Measurements from ENCODE around the gene KIRREL3.

Gene KIRREL3

DNA sequence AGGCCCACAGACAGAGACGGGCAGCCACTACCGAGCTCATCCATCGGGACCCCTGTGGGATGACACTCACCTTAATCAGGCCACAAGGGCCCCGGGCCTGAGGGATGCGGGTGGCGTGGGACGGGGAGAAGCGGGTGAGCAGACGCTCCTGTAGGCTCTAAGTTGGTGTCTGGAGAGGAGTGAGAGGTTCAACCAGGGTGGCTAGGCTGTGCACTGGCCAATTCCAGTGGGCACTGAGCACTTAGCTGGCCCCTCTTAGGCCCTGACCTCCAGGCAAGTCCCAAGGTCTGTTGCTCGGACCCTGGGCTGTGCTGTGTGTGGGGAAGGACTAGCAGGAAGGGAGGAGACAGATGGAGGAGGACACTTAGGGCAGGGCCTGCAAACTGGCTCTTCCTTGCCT lies 505.7 kb downstream of the KIRREL3 start:
- TF ChIP-seq, protein P1, sequence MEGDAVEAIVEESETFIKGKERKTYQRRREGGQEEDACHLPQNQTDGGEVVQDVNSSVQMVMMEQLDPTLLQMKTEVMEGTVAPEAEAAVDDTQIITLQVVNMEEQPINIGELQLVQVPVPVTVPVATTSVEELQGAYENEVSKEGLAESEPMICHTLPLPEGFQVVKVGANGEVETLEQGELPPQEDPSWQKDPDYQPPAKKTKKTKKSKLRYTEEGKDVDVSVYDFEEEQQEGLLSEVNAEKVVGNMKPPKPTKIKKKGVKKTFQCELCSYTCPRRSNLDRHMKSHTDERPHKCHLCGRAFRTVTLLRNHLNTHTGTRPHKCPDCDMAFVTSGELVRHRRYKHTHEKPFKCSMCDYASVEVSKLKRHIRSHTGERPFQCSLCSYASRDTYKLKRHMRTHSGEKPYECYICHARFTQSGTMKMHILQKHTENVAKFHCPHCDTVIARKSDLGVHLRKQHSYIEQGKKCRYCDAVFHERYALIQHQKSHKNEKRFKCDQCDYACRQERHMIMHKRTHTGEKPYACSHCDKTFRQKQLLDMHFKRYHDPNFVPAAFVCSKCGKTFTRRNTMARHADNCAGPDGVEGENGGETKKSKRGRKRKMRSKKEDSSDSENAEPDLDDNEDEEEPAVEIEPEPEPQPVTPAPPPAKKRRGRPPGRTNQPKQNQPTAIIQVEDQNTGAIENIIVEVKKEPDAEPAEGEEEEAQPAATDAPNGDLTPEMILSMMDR (conservative IDR thresholded peaks at IDR 0.05; ENCODE audit: control insufficient read depth, insufficient read depth, low read depth, low read length): no peak
- DNase-seq (ENCODE audit: low read depth): no peak

GRCh38 chr11:126492331-126493082 lies 508.1 kb downstream of the KIRREL3 start:
- TF ChIP-seq, protein P1 (conservative IDR thresholded peaks at IDR 0.05; ENCODE audit: control insufficient read depth, insufficient read depth, low read depth, low read length): no peak
- no peak overlapping the region for H3K4me3 ChIP-seq (ENCODE audit: control insufficient read depth, low read depth, low read length)
- DNase-seq (ENCODE audit: low read depth): no peak

More for the DNA sequence above, 505.7 kb downstream of the KIRREL3 start:
- H3K4me3 ChIP-seq (ENCODE audit: control insufficient read depth, low read depth, low read length): no peak overlapping the region

GRCh38 chr11:126491092-126491491 lies 509.5 kb downstream of the KIRREL3 start:
- DNase-seq (ENCODE audit: low read depth): no peak
- TF ChIP-seq, protein P1 (conservative IDR thresholded peaks at IDR 0.05; ENCODE audit: control insufficient read depth, insufficient read depth, low read depth, low read length): no peak
- no peak overlapping the region for H3K4me3 ChIP-seq (ENCODE audit: control insufficient read depth, low read depth, low read length)

- no peak for DNase-seq (ENCODE audit: low read depth)
- no peak overlapping the region for H3K4me3 ChIP-seq (ENCODE audit: control insufficient read depth, low read depth, low read length)
- TF ChIP-seq, protein P1 (conservative IDR thresholded peaks at IDR 0.05; ENCODE audit: control insufficient read depth, insufficient read depth, low read depth, low read length): no peak
Observed at GRCh38 chr11:126489836-126490660, 510.5 kb downstream of the KIRREL3 start.

DNA sequence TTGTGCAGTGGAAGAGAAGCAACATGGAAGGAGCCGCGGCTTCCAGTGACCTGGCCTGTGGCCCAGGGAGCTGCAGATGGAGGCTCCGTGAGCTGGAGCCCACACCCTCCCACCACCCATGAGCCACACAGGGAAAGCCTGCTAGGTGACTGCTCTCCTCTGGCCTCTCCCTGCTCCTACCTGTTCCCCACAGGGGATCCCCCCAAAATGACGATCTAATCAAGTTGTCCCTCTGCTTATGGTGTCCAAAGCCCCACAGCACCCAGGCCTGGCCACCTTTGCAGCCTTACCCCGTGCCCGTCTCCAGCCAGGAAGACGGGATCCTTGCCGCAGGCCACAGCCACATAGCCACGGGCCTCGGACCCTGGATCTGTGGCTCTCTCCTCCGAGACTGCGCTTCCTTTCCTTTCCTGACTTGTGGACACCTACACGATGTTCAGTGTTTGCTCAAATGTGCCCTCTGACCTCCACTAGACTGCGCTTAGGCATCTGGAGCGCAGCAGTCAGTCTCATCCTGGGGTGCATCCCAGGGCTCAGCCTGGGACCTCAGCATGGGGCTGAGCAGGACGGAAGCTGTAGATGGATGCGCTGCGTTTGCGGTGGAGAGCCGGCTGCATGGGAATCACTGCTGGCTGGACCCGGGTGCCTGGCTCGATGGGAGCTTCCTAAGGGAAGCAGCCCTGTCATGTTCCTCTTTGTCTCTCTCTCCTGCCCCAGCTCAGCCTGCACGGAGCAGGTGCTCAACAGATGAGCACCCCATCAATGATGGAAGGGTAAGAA lies 511.8 kb downstream of the KIRREL3 start:
- H3K4me3 ChIP-seq (ENCODE audit: control insufficient read depth, low read depth, low read length): no peak overlapping the region
- DNase-seq (ENCODE audit: low read depth): no peak
- TF ChIP-seq, protein P1 (conservative IDR thresholded peaks at IDR 0.05; ENCODE audit: control insufficient read depth, insufficient read depth, low read depth, low read length): no peak

DNA sequence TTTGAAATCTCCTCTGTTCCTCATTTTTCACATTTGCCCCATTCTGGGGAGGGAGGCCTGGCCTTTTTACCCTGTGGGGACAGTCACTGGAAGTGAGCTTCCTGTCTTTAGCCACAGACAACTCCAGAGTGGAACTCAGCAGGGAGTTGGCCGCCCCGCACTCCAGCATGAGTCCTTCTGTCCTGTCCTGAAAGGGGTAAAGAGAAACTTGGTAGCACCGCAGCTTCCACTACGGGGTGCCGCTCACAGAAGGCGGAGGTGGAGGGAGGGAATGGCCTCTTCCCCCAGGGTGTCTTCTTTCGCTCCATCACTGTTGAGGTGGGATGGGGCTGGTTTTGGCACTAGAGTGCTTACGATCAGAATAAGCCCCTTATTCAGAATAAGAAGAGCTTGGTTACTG lies 512.9 kb downstream of the KIRREL3 start:
- TF ChIP-seq, protein P1 (conservative IDR thresholded peaks at IDR 0.05; ENCODE audit: control insufficient read depth, insufficient read depth, low read depth, low read length): no peak
- no peak overlapping the region for H3K4me3 ChIP-seq (ENCODE audit: control insufficient read depth, low read depth, low read length)
- DNase-seq (ENCODE audit: low read depth): no peak
